WERI-Rb-1 (cell line): Measurements from ENCODE around the gene NAP1L4.

ENCODE experiments used
- DNase-seq: peaks from one replicate; pipeline ENCODE4 v3.0.0-alpha.2; 2020
- H3K27ac ChIP-seq: fragments of 250-450 bp; sonication (Bioruptor Pico); 2 replicates; pipeline ENCODE4 v1.5.1; 2020; ENCODE audit warnings: mild to moderate bottlenecking, moderate library complexity
- H3K27me3 ChIP-seq: fragments of 250-450 bp; sonication (Bioruptor Pico); 2 replicates; pipeline ENCODE4 v1.5.1; 2021; ENCODE audit warnings: mild to moderate bottlenecking, low read depth, moderate library complexity; ENCODE audit not compliant: insufficient read depth, severe bottlenecking
- H3K36me3 ChIP-seq: fragments of 250-450 bp; sonication (Bioruptor Pico); 2 replicates; pipeline ENCODE4 v1.5.1; 2020; ENCODE audit warnings: mild to moderate bottlenecking, moderate library complexity
- H3K4me3 ChIP-seq: 2 replicates; pipeline ENCODE4 v1.5.1; 2011; ENCODE audit warnings: low read depth, mild to moderate bottlenecking, control low read depth, low read length
- H3K9me3 ChIP-seq: fragments of 250-450 bp; sonication (Bioruptor Pico); 2 replicates; pipeline ENCODE4 v1.5.1; 2021; ENCODE audit warnings: mild to moderate bottlenecking, moderate library complexity; ENCODE audit not compliant: severe bottlenecking
- CTCF ChIP-seq: IDR thresholded peaks from 2 replicates; pipeline ENCODE4 v1.5.1; 2011; ENCODE audit warnings: low read depth, mild to moderate bottlenecking, control low read depth, inconsistent platforms, low read length

The NAP1L4 gene

GRCh38 chr11:2950825-2951224 is 41.3 kb downstream of the NAP1L4 start:
- no peak overlapping the region for H3K27ac ChIP-seq
- H3K27me3 ChIP-seq, result no peaks in the 10 kb centered on the region
- no peak for DNase-seq
- no peak for TF ChIP-seq CTCF
- H3K36me3 ChIP-seq, result peaks cover 93% of the 10 kb centered on the region
- H3K9me3 ChIP-seq, result no peaks in the 10 kb centered on the region
- no peak overlapping the region for H3K4me3 ChIP-seq

GRCh38 chr11:2949920-2950319 is 42.2 kb downstream of the NAP1L4 start:
- no peak for TF ChIP-seq CTCF
- no peaks in the 10 kb centered on the region for H3K27me3 ChIP-seq
- no peak for DNase-seq
- H3K27ac ChIP-seq, result no peak overlapping the region
- no peaks in the 10 kb centered on the region for H3K9me3 ChIP-seq
- H3K36me3 ChIP-seq, result peaks cover 92% of the 10 kb centered on the region
- no peak overlapping the region for H3K4me3 ChIP-seq

DNA sequence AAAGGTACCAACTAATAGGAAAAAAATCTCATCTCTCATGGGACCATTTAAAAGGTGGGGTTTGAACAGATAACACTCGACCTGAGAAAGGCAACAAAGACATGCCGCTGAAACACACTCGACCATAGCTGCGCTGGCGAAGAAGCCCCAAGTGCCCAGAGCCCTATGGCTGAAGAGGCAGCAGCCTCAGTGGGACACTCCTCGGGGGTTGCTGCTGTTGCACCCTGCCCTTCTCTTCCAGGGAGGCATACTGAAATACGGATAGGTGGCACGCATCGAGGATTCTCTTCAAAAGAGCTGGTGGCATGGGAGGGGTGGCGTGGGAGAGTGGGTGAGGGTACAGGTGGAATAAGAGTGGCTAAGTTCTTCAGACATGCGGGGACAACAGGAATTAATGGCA is 44.4 kb downstream of the NAP1L4 start:
- DNase-seq, result no peak
- Histone ChIP-seq H3K36me3 (peaks cover 87% of the 10 kb centered on the region), H3K27me3 (no peaks in the 10 kb centered on the region), H3K4me3 (no peak overlapping the region), H3K9me3 (no peaks in the 10 kb centered on the region), H3K27ac (no peak overlapping the region)
- no peak for TF ChIP-seq CTCF

DNA sequence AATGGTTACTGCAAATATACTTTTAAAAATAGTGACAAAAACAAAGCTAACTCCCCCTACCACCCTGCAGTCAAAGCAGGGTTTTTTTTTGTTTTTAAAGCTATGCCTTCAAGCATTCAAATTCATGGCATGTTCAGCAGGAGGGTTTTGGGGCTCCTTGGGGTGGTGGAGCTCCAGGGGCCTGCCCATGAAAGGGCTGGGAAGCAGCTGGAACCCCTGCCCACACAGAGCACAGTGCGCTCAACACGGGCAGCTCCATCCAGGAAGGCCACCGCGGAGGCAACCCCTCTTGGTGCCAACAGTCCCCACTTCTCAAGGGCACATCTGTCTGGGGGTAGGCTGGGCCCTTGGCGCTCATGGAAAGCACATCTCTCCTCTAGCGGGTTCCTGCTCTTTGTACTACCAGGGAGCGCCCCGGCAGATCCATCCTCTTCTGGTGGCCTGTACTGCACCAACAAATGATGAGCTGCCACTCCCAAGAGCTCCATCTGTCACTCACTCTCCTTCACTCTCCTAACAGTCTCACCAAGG is 46.3 kb downstream of the NAP1L4 start:
- Histone ChIP-seq H3K9me3 (no peaks in the 10 kb centered on the region), H3K36me3 (peaks cover 70% of the 10 kb centered on the region), H3K27me3 (no peaks in the 10 kb centered on the region), H3K27ac (no peak overlapping the region), H3K4me3 (no peak overlapping the region)
- no peak for DNase-seq
- TF ChIP-seq CTCF, result no peak

DNA sequence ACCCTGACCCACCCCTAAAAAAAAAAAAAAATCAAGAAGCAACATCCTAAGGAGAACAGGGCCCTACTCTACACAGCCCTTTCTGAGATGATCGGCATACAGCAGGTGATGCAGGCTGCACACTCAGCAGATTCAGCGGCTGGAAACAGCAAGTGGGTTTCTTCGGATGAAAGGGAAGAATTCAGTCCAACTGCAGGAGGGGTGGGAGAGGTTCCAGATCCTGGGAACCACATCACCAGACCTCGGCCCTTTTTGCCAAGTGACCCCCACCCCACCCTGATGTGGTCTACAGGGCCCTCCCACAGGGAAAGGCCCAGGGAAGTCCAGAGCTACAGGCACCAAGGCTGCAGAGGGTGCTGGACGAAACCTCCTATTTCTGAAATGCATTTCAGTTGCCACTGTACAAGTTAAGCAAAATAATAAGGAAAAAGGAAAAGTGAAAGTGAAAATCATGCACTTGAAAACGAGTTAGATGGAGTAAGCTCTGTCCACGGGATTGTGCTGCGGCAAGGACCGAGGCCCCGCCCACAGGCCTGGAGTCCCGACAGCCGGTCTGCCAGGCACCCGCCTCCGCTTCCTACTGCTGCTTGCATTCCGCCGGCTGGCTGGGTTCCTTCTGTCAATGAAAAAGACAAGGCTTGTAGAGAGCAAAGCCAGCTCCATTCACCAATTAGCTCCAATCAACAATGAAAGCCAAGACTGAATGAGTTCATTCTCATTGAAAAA is 46.9 kb downstream of the NAP1L4 start:
- no peak overlapping the region for H3K27ac ChIP-seq
- peak; percentile 73 for DNase-seq
- H3K27me3 ChIP-seq, result no peaks in the 10 kb centered on the region
- no peak for TF ChIP-seq CTCF
- H3K9me3 ChIP-seq, result peaks cover 4% of the 10 kb centered on the region
- peaks cover 64% of the 10 kb centered on the region for H3K36me3 ChIP-seq
- no peak overlapping the region for H3K4me3 ChIP-seq

- Histone ChIP-seq H3K27me3 (no peaks in the 10 kb centered on the region), H3K36me3 (peaks cover 57% of the 10 kb centered on the region), H3K27ac (no peak overlapping the region), H3K4me3 (no peak overlapping the region), H3K9me3 (peaks cover 11% of the 10 kb centered on the region)
- no peak for DNase-seq
- no peak for TF ChIP-seq CTCF
These were observed 47.6 kb downstream of the NAP1L4 start for GRCh38 chr11:2944530-2944929.
